ENCODE results near the gene STK38L. TPM values are rescaled to one million over a fixed set of nuclear protein-coding genes. Genes with fewer than 3 reads are reported as not detected.

Gene STK38L
- total and polyA plus RNA-seq, 2 of the 8 experiments (the other 6 are each of a cell fraction or from before 2014, with no cell fraction given): 8.1 to 63.6 TPM

- Histone ChIP-seq H3K79me1 (ENCODE audit: low read depth, low read length) (no peaks in the 10 kb centered on the region), H3K9me3 (ENCODE audit: insufficient read depth in 2 of 2, low read depth in 1 of 2, low read length in 1 of 2) (no peaks in the 10 kb centered on the region), H3K79me2 (ENCODE audit: control insufficient read depth in 1 of 2, insufficient read depth in 2 of 2, low read length in 2 of 2) (no peaks in the 10 kb centered on the region), H3K18ac (ENCODE audit: extremely low read depth, low read length) (no peak overlapping the region), H2BK15ac (ENCODE audit: low read length) (no peak overlapping the region), H4K5ac (ENCODE audit: insufficient read length, low read depth, low read length) (no peak overlapping the region), H2BK5ac (ENCODE audit: low read depth, low read length) (no peak overlapping the region), H4K8ac (ENCODE audit: extremely low read depth, insufficient read depth, low read length) (no peak overlapping the region), H2BK12ac (ENCODE audit: low read depth, low read length) (no peak overlapping the region), H3K23ac (ENCODE audit: insufficient read length) (no peak overlapping the region), H3K27ac (ENCODE audit: low read depth, low read length) (no peak overlapping the region), H3K14ac (ENCODE audit: insufficient read length) (no peak overlapping the region), H3K4ac (replicated peaks; ENCODE audit: insufficient read length, low read depth, low read length) (no peak overlapping the region), H2AFZ (ENCODE audit: low read length) (no peak overlapping the region), H3K36me3 (ENCODE audit: control insufficient read depth in 2 of 4, insufficient read depth in 4 of 4, low read length in 3 of 4) (peaks cover 0 to 42% (median 12%) of the 10 kb centered on the region in 4 experiments; a peak in 6 of 8 replicates), H4K91ac (replicated peaks; ENCODE audit: insufficient read length, low read length) (no peak overlapping the region), H4K20me1 (replicated peaks in 1 of 2; ENCODE audit: control insufficient read depth in 1 of 2, insufficient read depth in 2 of 2, low read length in 2 of 2) (no peaks in the 10 kb centered on the region), H3K4me3 (ENCODE audit: extremely low read depth in 1 of 4, insufficient read depth in 2 of 4, low read depth in 3 of 4, low read length in 4 of 4) (no peak overlapping the region), H3K9ac (replicated peaks in 1 of 4; ENCODE audit: extremely low read depth in 1 of 4, low read depth in 3 of 4, low read length in 3 of 4) (no peak overlapping the region), H3K56ac (replicated peaks; ENCODE audit: insufficient read length, low read depth, low read length) (no peak overlapping the region), H3K4me2 (ENCODE audit: insufficient read depth in 1 of 2, low read depth in 2 of 2, low read length in 2 of 2) (no peak overlapping the region), H2AK5ac (ENCODE audit: low read depth, low read length) (no peak overlapping the region), H3K23me2 (ENCODE audit: low read depth, low read length) (no peaks in the 10 kb centered on the region), H2BK20ac (ENCODE audit: low read length) (no peak overlapping the region), H3K27me3 (replicated peaks in 1 of 4; ENCODE audit: control insufficient read depth in 3 of 4, extremely low read depth in 1 of 4, insufficient read depth in 3 of 4, low read length in 3 of 4) (no peaks in the 10 kb centered on the region), H3K4me1 (replicated peaks in 1 of 4; ENCODE audit: control insufficient read depth in 3 of 4, insufficient read depth in 4 of 4, low read length in 3 of 4) (peaks cover 0 to 5% (median 4%) of the 10 kb centered on the region in 4 experiments; a peak in 5 of 7 replicates), H2BK120ac (replicated peaks; ENCODE audit: low read depth, low read length) (no peak overlapping the region)
- FAIRE-seq (peak; percentile 36), DNase-seq (ENCODE audit: low read depth in 1 of 2, low spot score in 2 of 2) (no peak)
- TF ChIP-seq JUND (IDR thresholded peaks at IDR 0.05; ENCODE audit: low read length) (0 out of 2 replicates have a peak, but pooled peaks have one; percentile 7), FOSL1 (IDR thresholded peaks at IDR 0.05; ENCODE audit: insufficient read depth, low read depth, low read length) (no peak)
- ChIA-PET POLR2A (ENCODE audit: partially characterized antibody) (interaction anchor here (0.8 to 2.5 kb wide), 2 partner anchors 13 to 231 kb away, joined by 3 to 11 read pairs; partner anchors contain the start of gene BMAL2), CTCF (ENCODE audit: partially characterized antibody) (interaction anchor here (0.7 to 1.0 kb wide), 3 partner anchors 8 to 69 kb away, joined by 3 to 4 read pairs (median 3); no protein-coding TSS in a partner anchor)
- 17% methylated on average over 1 of the region's 1 CpG; no CpG with 5 or more reads in 1 of the 2 experiments for WGBS, 2 experiments (ENCODE audit: extremely low coverage in 1 of 2, insufficient coverage in 1 of 2, insufficient read length in 1 of 2, insufficient replicate concordance in 2 of 2, low coverage in 1 of 2, low lambda C conversion rate in 2 of 2, missing lambda C conversion rate in 1 of 2)
These were observed 75.3 kb downstream of the STK38L start for GRCh38 chr12:27319409-27319808.

All from H1 (cell line).